Activated T-cell treated with anti-CD3 and anti-CD28 coated beads, Interleukin-2, amount 50 U/mL, for 24 hours (primary cell): Measurements from ENCODE around the gene MAPK1.
"Not testable (repeated sequence)": the region's sequence is repeated elsewhere in the genome, so short reads cannot be mapped to it uniquely, and the experiment has no call there.

ENCODE experiments used
- DNase-seq: peaks from one replicate; pipeline ENCODE4 v3.0.0-alpha.2; 2020
- H3K27ac Mint-ChIP-seq: 2 replicates; pipeline ENCODE4 v1.8.0; 2020; ENCODE audit warnings: mild to moderate bottlenecking, mixed read lengths
- H3K27me3 Mint-ChIP-seq: 2 replicates; pipeline ENCODE4 v1.8.0; 2020; ENCODE audit warnings: mixed read lengths
- H3K36me3 Mint-ChIP-seq: 2 replicates; pipeline ENCODE4 v1.8.0; 2020; ENCODE audit warnings: low read depth, mixed read lengths
- H3K4me1 Mint-ChIP-seq: 2 replicates; pipeline ENCODE4 v1.8.0; 2020; ENCODE audit warnings: low read depth, mixed read lengths
- H3K4me3 Mint-ChIP-seq: 2 replicates; pipeline ENCODE4 v1.8.0; 2020; ENCODE audit warnings: mild to moderate bottlenecking, moderate library complexity, mixed read lengths
- H3K9me3 Mint-ChIP-seq: 2 replicates; pipeline ENCODE4 v1.8.0; 2020; ENCODE audit warnings: mixed read lengths

The MAPK1 gene

GRCh38 chr22:21719024-21719423 is 148.4 kb downstream of the MAPK1 start:
- Mint-ChIP-seq H3K36me3 (no peaks in the 10 kb centered on the region), H3K4me1 (no peaks in the 10 kb centered on the region), H3K9me3 (no peaks in the 10 kb centered on the region), H3K27me3 (no peaks in the 10 kb centered on the region), H3K27ac (no peak overlapping the region), H3K4me3 (no peak overlapping the region)
- no peak for DNase-seq

GRCh38 chr22:21718499-21718898 is 148.9 kb downstream of the MAPK1 start:
- no peak overlapping the region for H3K4me3 Mint-ChIP-seq
- H3K27ac Mint-ChIP-seq, result no peak overlapping the region
- H3K4me1 Mint-ChIP-seq, result peaks cover 2% of the 10 kb centered on the region
- H3K36me3 Mint-ChIP-seq, result no peaks in the 10 kb centered on the region
- H3K27me3 Mint-ChIP-seq, result no peaks in the 10 kb centered on the region
- H3K9me3 Mint-ChIP-seq, result no peaks in the 10 kb centered on the region
- no peak for DNase-seq

- H3K4me3 Mint-ChIP-seq, H3K4me1 Mint-ChIP-seq, H3K36me3 Mint-ChIP-seq, DNase-seq, H3K27me3 Mint-ChIP-seq, H3K27ac Mint-ChIP-seq, H3K9me3 Mint-ChIP-seq: not testable (repeated sequence)
Observed at GRCh38 chr22:21716395-21717122, 150.9 kb downstream of the MAPK1 start.

GRCh38 chr22:21714786-21715185 is 152.7 kb downstream of the MAPK1 start:
- DNase-seq, result no peak
- no peak overlapping the region for H3K4me3 Mint-ChIP-seq
- H3K9me3 Mint-ChIP-seq, result no peaks in the 10 kb centered on the region
- no peaks in the 10 kb centered on the region for H3K27me3 Mint-ChIP-seq
- no peaks in the 10 kb centered on the region for H3K36me3 Mint-ChIP-seq
- H3K27ac Mint-ChIP-seq, result no peak overlapping the region
- peaks cover 9% of the 10 kb centered on the region for H3K4me1 Mint-ChIP-seq

- DNase-seq, result no peak
- Mint-ChIP-seq H3K4me3 (no peak overlapping the region), H3K4me1 (peaks cover 9% of the 10 kb centered on the region), H3K9me3 (no peaks in the 10 kb centered on the region), H3K36me3 (no peaks in the 10 kb centered on the region), H3K27me3 (no peaks in the 10 kb centered on the region), H3K27ac (no peak overlapping the region)
Observed at GRCh38 chr22:21714059-21714770, 153.2 kb downstream of the MAPK1 start.

GRCh38 chr22:21713428-21714058 is 153.9 kb downstream of the MAPK1 start:
- Mint-ChIP-seq H3K4me1 (peaks cover 9% of the 10 kb centered on the region), H3K4me3 (no peak overlapping the region), H3K27ac (no peak overlapping the region), H3K9me3 (no peaks in the 10 kb centered on the region), H3K36me3 (no peaks in the 10 kb centered on the region), H3K27me3 (no peaks in the 10 kb centered on the region)
- DNase-seq, result no peak

GRCh38 chr22:21712751-21713427 is 154.6 kb downstream of the MAPK1 start:
- Mint-ChIP-seq H3K36me3 (no peaks in the 10 kb centered on the region), H3K27ac (no peak overlapping the region), H3K4me1 (peaks cover 9% of the 10 kb centered on the region), H3K9me3 (no peaks in the 10 kb centered on the region), H3K4me3 (no peak overlapping the region), H3K27me3 (no peaks in the 10 kb centered on the region)
- peak; percentile 67 for DNase-seq

- H3K27ac Mint-ChIP-seq, result no peak overlapping the region
Observed at GRCh38 chr22:21711851-21712250, 155.6 kb downstream of the MAPK1 start.

GRCh38 chr22:21710156-21710555 is 157.3 kb downstream of the MAPK1 start:
- H3K4me1 Mint-ChIP-seq, result peaks cover 9% of the 10 kb centered on the region
- no peak overlapping the region for H3K4me3 Mint-ChIP-seq
- no peaks in the 10 kb centered on the region for H3K36me3 Mint-ChIP-seq
- no peak for DNase-seq
- no peaks in the 10 kb centered on the region for H3K27me3 Mint-ChIP-seq
- no peak overlapping the region for H3K27ac Mint-ChIP-seq
- H3K9me3 Mint-ChIP-seq, result no peaks in the 10 kb centered on the region

More at GRCh38 chr22:21711851-21712250, 155.6 kb downstream of the MAPK1 start:
- DNase-seq, result no peak
- Mint-ChIP-seq H3K9me3 (no peaks in the 10 kb centered on the region), H3K4me1 (peaks cover 9% of the 10 kb centered on the region), H3K27me3 (no peaks in the 10 kb centered on the region), H3K4me3 (no peak overlapping the region), H3K36me3 (no peaks in the 10 kb centered on the region)

GRCh38 chr22:21709688-21710087 is 157.8 kb downstream of the MAPK1 start:
- H3K36me3 Mint-ChIP-seq, result no peaks in the 10 kb centered on the region
- no peak overlapping the region for H3K27ac Mint-ChIP-seq

GRCh38 chr22:21708960-21709359 is 158.5 kb downstream of the MAPK1 start:
- Mint-ChIP-seq H3K9me3 (no peaks in the 10 kb centered on the region), H3K36me3 (no peaks in the 10 kb centered on the region), H3K4me3 (no peak overlapping the region), H3K27ac (no peak overlapping the region), H3K27me3 (no peaks in the 10 kb centered on the region), H3K4me1 (peaks cover 9% of the 10 kb centered on the region)
- DNase-seq, result no peak

More at GRCh38 chr22:21709688-21710087, 157.8 kb downstream of the MAPK1 start:
- DNase-seq, result no peak
- no peak overlapping the region for H3K4me3 Mint-ChIP-seq
- H3K9me3 Mint-ChIP-seq, result no peaks in the 10 kb centered on the region
- no peaks in the 10 kb centered on the region for H3K27me3 Mint-ChIP-seq
- H3K4me1 Mint-ChIP-seq, result peaks cover 9% of the 10 kb centered on the region

- DNase-seq, result no peak
- no peaks in the 10 kb centered on the region for H3K27me3 Mint-ChIP-seq
- no peaks in the 10 kb centered on the region for H3K9me3 Mint-ChIP-seq
- no peak overlapping the region for H3K27ac Mint-ChIP-seq
- no peaks in the 10 kb centered on the region for H3K4me1 Mint-ChIP-seq
- no peaks in the 10 kb centered on the region for H3K36me3 Mint-ChIP-seq
- H3K4me3 Mint-ChIP-seq, result no peak overlapping the region
Observed at GRCh38 chr22:21707677-21708076, 159.8 kb downstream of the MAPK1 start.
